ENCODE results near the gene CST9. TPM values are rescaled to one million over a fixed set of nuclear protein-coding genes. Genes with fewer than 3 reads are reported as not detected.

The CST9 gene
- total RNA-seq, 1 donor from 2014 or later, result not detected

GRCh38 chr20:23606652-23607049 is 934 bp upstream of the CST9 start:
- Mint-ChIP-seq H3K27me3 (peaks cover 7% of the 10 kb centered on the region), H3K9me3 (peaks cover 4% of the 10 kb centered on the region), H3K27ac (no peak overlapping the region), H3K36me3 (no peaks in the 10 kb centered on the region), H3K4me3 (no peak overlapping the region), H3K4me1 (ENCODE audit: unreplicated experiment) (no peaks in the 10 kb centered on the region)
- peak; percentile 84 for DNase-seq (ENCODE audit: extremely low spot score, unreplicated experiment)
- TF ChIP-seq CTCF (conservative IDR thresholded peaks at IDR 0.05), result peak; percentile 92

GRCh38 chr20:23604306-23604705 is 1.4 kb downstream of the CST9 start:
- Mint-ChIP-seq H3K27ac (no peak overlapping the region), H3K9me3 (no peaks in the 10 kb centered on the region), H3K36me3 (no peaks in the 10 kb centered on the region), H3K4me1 (ENCODE audit: unreplicated experiment) (no peaks in the 10 kb centered on the region), H3K27me3 (peaks cover 7% of the 10 kb centered on the region), H3K4me3 (no peak overlapping the region)
- no peak for TF ChIP-seq CTCF (conservative IDR thresholded peaks at IDR 0.05)
- DNase-seq (ENCODE audit: extremely low spot score, unreplicated experiment), result no peak

GRCh38 chr20:23603321-23603720 is 2.4 kb downstream of the CST9 start:
- DNase-seq (ENCODE audit: extremely low spot score, unreplicated experiment), result no peak
- Mint-ChIP-seq H3K4me3 (no peak overlapping the region), H3K4me1 (ENCODE audit: unreplicated experiment) (no peaks in the 10 kb centered on the region), H3K27me3 (peaks cover 7% of the 10 kb centered on the region), H3K27ac (no peak overlapping the region), H3K36me3 (no peaks in the 10 kb centered on the region), H3K9me3 (no peaks in the 10 kb centered on the region)
- no peak for TF ChIP-seq CTCF (conservative IDR thresholded peaks at IDR 0.05)

GRCh38 chr20:23602699-23603098 is 3.0 kb downstream of the CST9 start:
- no peak for TF ChIP-seq CTCF (conservative IDR thresholded peaks at IDR 0.05)
- Mint-ChIP-seq H3K9me3 (no peaks in the 10 kb centered on the region), H3K27ac (no peak overlapping the region), H3K4me3 (no peak overlapping the region), H3K27me3 (peaks cover 7% of the 10 kb centered on the region), H3K36me3 (no peaks in the 10 kb centered on the region), H3K4me1 (ENCODE audit: unreplicated experiment) (no peaks in the 10 kb centered on the region)
- DNase-seq (ENCODE audit: extremely low spot score, unreplicated experiment), result no peak

GRCh38 chr20:23602241-23602640 is 3.5 kb downstream of the CST9 start:
- DNase-seq (ENCODE audit: extremely low spot score, unreplicated experiment), result no peak
- Mint-ChIP-seq H3K27ac (no peak overlapping the region), H3K36me3 (no peaks in the 10 kb centered on the region), H3K9me3 (no peaks in the 10 kb centered on the region), H3K4me3 (no peak overlapping the region), H3K27me3 (peaks cover 7% of the 10 kb centered on the region), H3K4me1 (ENCODE audit: unreplicated experiment) (no peaks in the 10 kb centered on the region)
- TF ChIP-seq CTCF (conservative IDR thresholded peaks at IDR 0.05), result no peak

- no peaks in the 10 kb centered on the region for H3K36me3 Mint-ChIP-seq
- no peak overlapping the region for H3K27ac Mint-ChIP-seq
- H3K27me3 Mint-ChIP-seq, result peaks cover 7% of the 10 kb centered on the region
- DNase-seq (ENCODE audit: extremely low spot score, unreplicated experiment), result no peak
- no peak for TF ChIP-seq CTCF (conservative IDR thresholded peaks at IDR 0.05)
- H3K9me3 Mint-ChIP-seq, result no peaks in the 10 kb centered on the region
- no peak overlapping the region for H3K4me3 Mint-ChIP-seq
- H3K4me1 Mint-ChIP-seq (ENCODE audit: unreplicated experiment), result no peaks in the 10 kb centered on the region
Observed at GRCh38 chr20:23601715-23602114, 4.0 kb downstream of the CST9 start.
